ENCODE measurements around the gene ATXN1L. TPM values are rescaled to one million over a fixed set of nuclear protein-coding genes. Genes with fewer than 3 reads are reported as not detected.
"Not testable (repeated sequence)": the region's sequence is repeated elsewhere in the genome, so short reads cannot be mapped to it uniquely, and the experiment has no call there.

Gene ATXN1L
- total RNA-seq, 1 experiment from 2014 or later, result 18.2 TPM

DNA sequence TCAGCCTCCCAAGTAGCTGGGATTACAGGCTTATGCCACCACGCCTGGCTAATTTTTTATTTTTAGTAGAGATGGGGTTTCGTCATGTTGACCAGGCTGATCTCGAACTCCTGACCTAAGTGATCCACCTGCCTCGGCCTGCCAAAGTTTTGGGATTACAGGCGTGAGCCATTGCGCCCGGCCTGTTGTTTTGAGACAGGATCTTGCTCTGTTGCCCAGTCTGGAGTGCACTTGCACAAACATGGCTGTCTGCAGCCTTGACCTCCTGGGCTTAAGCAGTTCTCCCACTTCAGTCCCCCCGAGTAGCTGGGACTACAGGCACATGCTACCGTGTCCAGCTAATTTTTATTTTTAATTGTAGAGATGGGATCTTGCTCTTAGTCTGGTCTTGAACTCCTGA lies 58.5 kb downstream of the ATXN1L start:
- no TSS peak for BruUV-seq (replicated peaks)
- Mint-ChIP-seq H3K4me1 (ENCODE audit: insufficient read depth, unreplicated experiment) (peaks cover 12% of the 10 kb centered on the region), H3K4me3 (ENCODE audit: unreplicated experiment) (no peak overlapping the region), H3K36me3 (ENCODE audit: insufficient read depth, unreplicated experiment) (peaks cover 34% of the 10 kb centered on the region), H3K9me3 (ENCODE audit: unreplicated experiment) (no peaks in the 10 kb centered on the region), H3K27me3 (ENCODE audit: insufficient read depth, unreplicated experiment) (no peaks in the 10 kb centered on the region), H3K27ac (ENCODE audit: low read depth, unreplicated experiment) (no peak overlapping the region)
- TF ChIP-seq, protein P1, sequence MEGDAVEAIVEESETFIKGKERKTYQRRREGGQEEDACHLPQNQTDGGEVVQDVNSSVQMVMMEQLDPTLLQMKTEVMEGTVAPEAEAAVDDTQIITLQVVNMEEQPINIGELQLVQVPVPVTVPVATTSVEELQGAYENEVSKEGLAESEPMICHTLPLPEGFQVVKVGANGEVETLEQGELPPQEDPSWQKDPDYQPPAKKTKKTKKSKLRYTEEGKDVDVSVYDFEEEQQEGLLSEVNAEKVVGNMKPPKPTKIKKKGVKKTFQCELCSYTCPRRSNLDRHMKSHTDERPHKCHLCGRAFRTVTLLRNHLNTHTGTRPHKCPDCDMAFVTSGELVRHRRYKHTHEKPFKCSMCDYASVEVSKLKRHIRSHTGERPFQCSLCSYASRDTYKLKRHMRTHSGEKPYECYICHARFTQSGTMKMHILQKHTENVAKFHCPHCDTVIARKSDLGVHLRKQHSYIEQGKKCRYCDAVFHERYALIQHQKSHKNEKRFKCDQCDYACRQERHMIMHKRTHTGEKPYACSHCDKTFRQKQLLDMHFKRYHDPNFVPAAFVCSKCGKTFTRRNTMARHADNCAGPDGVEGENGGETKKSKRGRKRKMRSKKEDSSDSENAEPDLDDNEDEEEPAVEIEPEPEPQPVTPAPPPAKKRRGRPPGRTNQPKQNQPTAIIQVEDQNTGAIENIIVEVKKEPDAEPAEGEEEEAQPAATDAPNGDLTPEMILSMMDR (IDR thresholded peaks at IDR 0.05; ENCODE audit: unreplicated experiment), result no peak
- CTCF ChIA-PET, result interaction anchor here (0.6 to 0.8 kb wide), 3 partner anchors 12 to 127 kb away, joined by 3 to 4 read pairs (median 3); no protein-coding TSS in a partner anchor
- no peak for DNase-seq (ENCODE audit: unreplicated experiment)
- intact Hi-C loops (cut with micrococcal nuclease), result no loop called here
- POLR2A ChIA-PET, result interaction anchor here (0.6 to 1.5 kb wide), 6 partner anchors 8 to 31 kb away, joined by 3 to 7 read pairs (median 3); no protein-coding TSS in a partner anchor

DNA sequence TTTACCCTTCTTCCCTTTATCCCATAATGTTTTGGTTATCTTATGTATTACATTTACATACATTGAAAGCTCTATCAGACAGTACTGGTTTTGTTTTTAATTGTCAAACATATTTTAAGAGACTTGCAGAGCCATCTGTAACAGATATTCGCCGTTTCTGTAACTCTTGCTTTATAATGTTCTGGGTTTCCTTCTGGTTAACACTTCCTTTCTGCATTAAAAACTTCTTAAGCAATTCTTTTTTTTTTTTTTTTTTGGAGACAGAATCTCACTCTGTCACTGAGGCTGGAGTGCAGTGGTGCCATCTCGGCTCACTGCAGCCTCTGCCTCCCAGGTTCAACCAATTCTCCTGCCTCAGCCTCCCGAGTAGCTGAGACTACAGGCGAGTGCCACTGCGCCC lies 60.0 kb downstream of the ATXN1L start:
- H3K36me3 Mint-ChIP-seq (ENCODE audit: insufficient read depth, unreplicated experiment), result peaks cover 39% of the 10 kb centered on the region
- ChIA-PET POLR2A (interaction anchor here (1.0 kb wide), 1 partner anchor 22 kb away, joined by 3 read pairs; the partner anchor contains the start of gene ZNF821), CTCF (interaction anchor here (1.5 to 1.7 kb wide), 2 partner anchors 9 to 19 kb away, joined by 5 read pairs; no protein-coding TSS in a partner anchor)
- H3K27ac Mint-ChIP-seq (ENCODE audit: low read depth, unreplicated experiment); H3K4me3 Mint-ChIP-seq (ENCODE audit: unreplicated experiment); H3K9me3 Mint-ChIP-seq (ENCODE audit: unreplicated experiment); H3K27me3 Mint-ChIP-seq (ENCODE audit: insufficient read depth, unreplicated experiment); BruUV-seq (replicated peaks); H3K4me1 Mint-ChIP-seq (ENCODE audit: insufficient read depth, unreplicated experiment); DNase-seq (ENCODE audit: unreplicated experiment); intact Hi-C loops (cut with micrococcal nuclease): not testable (repeated sequence)

Other genes starting within 250 kb of the ATXN1L start
- gene MARVELD3, start 219.8 kb upstream of the ATXN1L start, total RNA-seq (2022), result 1.1 and 1.3 TPM in 2 replicates
- gene PHLPP2, start 121.3 kb upstream of the ATXN1L start, total RNA-seq (2022), result 10.5 and 10.9 TPM in 2 replicates
- 99.5 and 100 TPM in 2 replicates for gene AP1G1, start 37.1 kb upstream of the ATXN1L start, total RNA-seq (2022)
- gene ZNF821, start 38.2 kb downstream of the ATXN1L start, total RNA-seq (2022), result 3.4 and 4.4 TPM in 2 replicates
- gene IST1, start 49.6 kb downstream of the ATXN1L start, total RNA-seq (2022), result 127 TPM in 2 replicates
- gene PKD1L3, start 154.4 kb downstream of the ATXN1L start, total RNA-seq (2022), result not detected in 2 replicates
- 13.1 and 13.5 TPM in 2 replicates for gene DHODH, start 162.8 kb downstream of the ATXN1L start, total RNA-seq (2022)
- not detected in 2 replicates for gene HP, start 208.5 kb downstream of the ATXN1L start, total RNA-seq (2022)
- not detected in 2 replicates for gene HPR, start 217.2 kb downstream of the ATXN1L start, total RNA-seq (2022)
- 17.4 and 18.6 TPM in 2 replicates for gene TXNL4B, start 247.6 kb downstream of the ATXN1L start, total RNA-seq (2022)
- 65.2 and 75.2 TPM in 2 replicates for gene DHX38, start 247.9 kb downstream of the ATXN1L start, total RNA-seq (2022)